ENCODE results near the gene PLEKHM1. TPM values are rescaled to one million over a fixed set of nuclear protein-coding genes. Genes with fewer than 3 reads are reported as not detected.
"Not testable (repeated sequence)": the region's sequence is repeated elsewhere in the genome, so short reads cannot be mapped to it uniquely, and the experiment has no call there.

The PLEKHM1 gene
- total and polyA plus RNA-seq, 12 donors = 10.1 to 152 (median 51.6) TPM

DNA sequence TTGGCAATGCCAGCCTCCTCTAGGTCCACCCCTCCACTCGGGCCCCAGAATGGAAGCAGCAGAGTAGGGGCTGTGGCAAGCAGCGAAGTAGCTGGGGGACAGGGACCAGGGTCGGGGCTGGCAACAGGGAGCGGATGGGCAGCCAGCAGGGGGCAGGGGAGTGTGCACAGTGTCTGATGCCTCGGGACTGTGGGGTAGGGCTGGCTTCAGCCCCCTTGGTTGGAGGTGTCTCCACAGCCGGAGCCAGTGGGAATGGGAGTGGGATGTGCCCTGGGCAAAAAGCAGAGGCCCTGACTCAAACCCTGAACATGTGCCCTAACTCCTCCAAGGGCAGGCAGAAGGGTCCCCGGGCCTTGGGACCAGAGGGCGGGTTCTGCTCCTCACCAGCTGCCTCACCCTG, 39.4 kb downstream of the PLEKHM1 start:
- DNase-seq = no peak
- TF ChIP-seq POLR2A (IDR thresholded peaks at IDR 0.05) (no peak), CTCF (IDR thresholded peaks at IDR 0.05) (peak in 1 of 6 experiments; percentile 4)
- H3K27ac ChIP-seq = no peak overlapping the region
- intact Hi-C loops (cut with DNase I) = no loop called here
- WGBS, 4 donors = 72 to 80% (median 76%) methylated on average over 4 to 8 of the region's 8 CpGs
- no peak overlapping the region for H3K4me3 ChIP-seq
- H3K27me3 ChIP-seq = no peaks in the 10 kb centered on the region
- H3K9me3 ChIP-seq (replicated peaks in 1 of 3) = no peaks in the 10 kb centered on the region
- H3K36me3 ChIP-seq (replicated peaks in 1 of 2) = peaks cover 0 to 16% of the 10 kb centered on the region in 2 donors
- H3K4me1 ChIP-seq (replicated peaks in 1 of 2) = no peaks in the 10 kb centered on the region

GRCh38 chr17:45449708-45450329, 40.7 kb downstream of the PLEKHM1 start:
- intact Hi-C loops (cut with DNase I); H3K9me3 ChIP-seq (replicated peaks in 1 of 3); H3K27me3 ChIP-seq; H3K4me3 ChIP-seq; DNase-seq; H3K4me1 ChIP-seq (replicated peaks in 1 of 2); H3K27ac ChIP-seq: not testable (repeated sequence)
- WGBS, 4 donors = 90 to 98% (median 94%) methylated on average over 1 of the region's 1 CpG
- peaks cover 0 to 21% of the 10 kb centered on the region in 2 donors for H3K36me3 ChIP-seq (replicated peaks in 1 of 2)

DNA sequence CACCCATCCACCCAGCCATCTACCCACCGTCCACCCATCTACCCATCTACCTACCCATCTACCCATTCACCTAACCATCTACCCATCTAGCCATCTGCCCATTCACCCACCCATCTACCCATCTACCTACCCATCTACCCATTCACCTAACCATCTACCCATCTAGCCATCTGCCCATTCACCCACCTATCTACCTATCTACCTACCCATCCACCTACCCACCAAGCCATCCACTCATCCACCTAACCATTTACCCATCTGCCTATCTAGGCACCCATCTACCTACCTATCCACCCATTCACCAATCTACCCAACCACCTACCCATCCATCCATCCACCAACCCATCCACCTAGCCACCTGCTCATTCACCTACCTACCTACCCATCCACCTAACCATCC, 41.3 kb downstream of the PLEKHM1 start:
- H3K4me1 ChIP-seq (replicated peaks in 1 of 2); H3K27me3 ChIP-seq; H3K27ac ChIP-seq; H3K9me3 ChIP-seq (replicated peaks in 1 of 3); intact Hi-C loops (cut with DNase I); H3K4me3 ChIP-seq; DNase-seq: not testable (repeated sequence)
- WGBS, 4 donors = 89 to 100% (median 92%) methylated on average over 1 of the region's 1 CpG
- H3K36me3 ChIP-seq (replicated peaks in 1 of 2) = peaks cover 0 to 22% of the 10 kb centered on the region in 2 donors

DNA sequence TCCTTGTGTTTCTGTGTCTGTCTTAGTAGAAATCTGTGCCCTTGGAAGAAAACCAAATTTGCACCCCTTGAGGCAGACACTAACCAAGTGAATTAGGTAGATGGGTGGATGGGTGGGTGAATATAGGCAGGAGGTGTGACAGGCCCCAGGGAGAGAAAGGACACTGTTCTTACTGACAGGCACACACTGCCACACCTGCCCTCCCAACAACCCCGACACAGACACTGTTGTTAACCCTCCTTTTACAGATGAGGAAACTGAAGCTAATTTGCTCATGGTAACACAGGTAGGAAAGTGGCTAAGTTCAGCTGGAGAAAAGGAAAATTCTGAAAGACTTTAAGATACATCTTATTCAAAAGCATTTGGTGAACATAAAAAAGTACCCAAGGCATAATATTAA, 42.0 kb downstream of the PLEKHM1 start:
- H3K4me1 ChIP-seq (replicated peaks in 1 of 2); H3K9me3 ChIP-seq (replicated peaks in 1 of 3); H3K27ac ChIP-seq; intact Hi-C loops (cut with DNase I); H3K4me3 ChIP-seq; DNase-seq; H3K27me3 ChIP-seq: not testable (repeated sequence)
- 89 to 100% methylated on average over 1 of the region's 1 CpG; no CpG with 5 or more reads in 2 of the 4 donors for WGBS, 4 donors
- peaks cover 0 to 16% of the 10 kb centered on the region in 2 donors for H3K36me3 ChIP-seq (replicated peaks in 1 of 2)

DNA sequence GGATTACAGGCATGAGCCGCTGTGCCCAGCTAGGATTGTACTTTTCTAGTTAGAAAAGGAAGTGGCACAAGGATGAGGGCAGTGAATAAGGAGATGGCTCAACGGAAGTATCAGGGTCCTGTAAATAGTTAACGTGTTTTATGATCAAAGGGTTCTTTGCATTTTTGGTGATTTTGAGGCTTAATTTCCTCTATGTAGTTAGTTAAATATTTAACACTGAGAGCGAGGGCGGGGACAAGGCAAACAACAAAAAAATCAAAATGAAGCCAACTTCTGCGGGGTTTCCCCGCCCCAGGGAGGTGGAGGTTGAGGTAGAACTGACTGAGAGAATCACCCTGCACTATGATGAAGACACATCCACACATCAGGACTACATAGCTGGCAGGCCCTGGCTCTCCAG, 42.5 kb downstream of the PLEKHM1 start:
- H3K4me3 ChIP-seq; DNase-seq; H3K27me3 ChIP-seq; H3K27ac ChIP-seq; intact Hi-C loops (cut with DNase I); H3K9me3 ChIP-seq (replicated peaks in 1 of 3); H3K4me1 ChIP-seq (replicated peaks in 1 of 2): not testable (repeated sequence)
- peaks cover 0 to 16% of the 10 kb centered on the region in 2 donors for H3K36me3 ChIP-seq (replicated peaks in 1 of 2)
- WGBS, 4 donors = 86 to 96% (median 92%) methylated on average over 7 of the region's 7 CpGs

DNA sequence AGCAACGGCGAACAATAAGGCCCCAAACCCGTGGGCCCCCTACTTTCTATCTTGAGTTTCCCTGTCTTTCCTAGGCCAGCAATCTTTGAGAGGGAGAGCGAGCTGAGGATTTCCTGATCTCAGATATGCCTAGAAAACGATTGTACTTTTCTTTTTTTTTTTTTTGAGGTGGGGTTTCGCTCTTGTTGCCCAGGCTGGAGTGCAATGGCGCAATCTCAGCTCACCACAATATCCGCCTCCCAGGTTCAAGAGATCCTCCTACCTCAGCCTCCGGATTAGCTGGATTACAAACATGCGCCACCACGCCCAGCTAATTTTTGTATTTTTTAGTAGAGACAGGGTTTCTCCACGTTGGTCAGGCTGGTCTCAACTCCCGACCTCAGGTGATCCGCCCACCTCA, 42.9 kb downstream of the PLEKHM1 start:
- H3K4me1 ChIP-seq (replicated peaks in 1 of 2); H3K27me3 ChIP-seq; H3K9me3 ChIP-seq (replicated peaks in 1 of 3); DNase-seq; H3K4me3 ChIP-seq; intact Hi-C loops (cut with DNase I): not testable (repeated sequence)
- Histone ChIP-seq H3K27ac (peak overlapping the region in 1 of 5 donors; percentile 58), H3K36me3 (replicated peaks in 1 of 2) (peaks cover 0 to 16% of the 10 kb centered on the region in 2 donors)
- 76 to 87% (median 82%) methylated on average over 14 of the region's 14 CpGs for WGBS, 4 donors

- peaks cover 0 to 16% of the 10 kb centered on the region in 2 donors for H3K36me3 ChIP-seq (replicated peaks in 1 of 2)
- DNase-seq; H3K9me3 ChIP-seq (replicated peaks in 1 of 3); intact Hi-C loops (cut with DNase I); H3K4me3 ChIP-seq; H3K27me3 ChIP-seq; H3K4me1 ChIP-seq (replicated peaks in 1 of 2): not testable (repeated sequence)
- WGBS, 4 donors = 84 to 93% (median 90%) methylated on average over 5 to 8 of the region's 8 CpGs
- H3K27ac ChIP-seq = peak overlapping the region in 1 of 5 donors; percentile 58
Observed at GRCh38 chr17:45446872-45447625, 43.5 kb downstream of the PLEKHM1 start.

DNA sequence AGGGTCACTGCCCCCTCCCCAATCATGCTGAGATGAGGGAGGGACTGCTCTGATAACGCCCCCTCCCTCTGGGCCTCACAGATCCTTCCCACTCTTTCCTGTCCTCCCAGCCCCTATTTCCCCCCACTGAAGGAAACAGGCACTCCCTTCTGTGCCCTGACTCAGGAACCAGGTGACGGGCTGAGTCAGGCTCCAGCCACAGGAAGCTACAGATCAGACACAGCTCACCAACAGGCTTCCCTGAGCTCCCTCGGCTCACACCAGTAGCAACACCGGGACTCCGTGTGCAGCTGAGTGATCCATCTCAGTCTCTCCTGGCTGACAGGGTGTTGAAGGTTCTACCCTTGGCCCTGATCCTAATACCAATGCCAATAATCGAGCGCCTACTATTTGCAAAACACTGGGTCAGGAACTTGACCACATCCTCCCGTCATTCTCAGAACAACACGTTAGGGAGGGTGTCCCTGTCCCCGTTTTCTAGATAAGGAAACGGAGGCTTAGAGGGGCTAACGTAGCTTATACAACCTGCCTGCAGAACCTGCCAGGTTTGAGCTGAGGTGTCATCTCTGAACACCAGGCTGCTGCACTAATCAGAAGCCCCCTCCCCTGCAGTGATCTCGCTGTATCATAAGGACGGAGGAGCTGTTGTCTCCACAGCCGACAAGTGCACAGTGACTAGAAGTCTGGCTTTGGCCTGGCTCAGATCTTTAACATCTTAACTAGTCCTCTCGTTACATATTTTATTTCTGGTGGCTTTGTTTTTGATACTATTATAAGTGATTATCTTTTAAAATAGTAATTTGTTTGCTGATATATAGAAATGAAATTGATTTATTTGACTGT, 44.4 kb downstream of the PLEKHM1 start:
- 62 to 75% (median 68%) methylated on average over 12 to 16 of the region's 16 CpGs for WGBS, 4 donors
- intact Hi-C loops (cut with DNase I) = not testable (repeated sequence)
- peak overlapping the region in 1 of 5 donors; percentile 29 for H3K27ac ChIP-seq

More for the DNA sequence above, 44.4 kb downstream of the PLEKHM1 start:
- DNase-seq; H3K4me1 ChIP-seq (replicated peaks in 1 of 2); H3K4me3 ChIP-seq; H3K27me3 ChIP-seq; H3K9me3 ChIP-seq (replicated peaks in 1 of 3): not testable (repeated sequence)
- peaks cover 0 to 16% of the 10 kb centered on the region in 2 donors for H3K36me3 ChIP-seq (replicated peaks in 1 of 2)
